ENCODE results near the gene RFX2.

The RFX2 gene

DNA sequence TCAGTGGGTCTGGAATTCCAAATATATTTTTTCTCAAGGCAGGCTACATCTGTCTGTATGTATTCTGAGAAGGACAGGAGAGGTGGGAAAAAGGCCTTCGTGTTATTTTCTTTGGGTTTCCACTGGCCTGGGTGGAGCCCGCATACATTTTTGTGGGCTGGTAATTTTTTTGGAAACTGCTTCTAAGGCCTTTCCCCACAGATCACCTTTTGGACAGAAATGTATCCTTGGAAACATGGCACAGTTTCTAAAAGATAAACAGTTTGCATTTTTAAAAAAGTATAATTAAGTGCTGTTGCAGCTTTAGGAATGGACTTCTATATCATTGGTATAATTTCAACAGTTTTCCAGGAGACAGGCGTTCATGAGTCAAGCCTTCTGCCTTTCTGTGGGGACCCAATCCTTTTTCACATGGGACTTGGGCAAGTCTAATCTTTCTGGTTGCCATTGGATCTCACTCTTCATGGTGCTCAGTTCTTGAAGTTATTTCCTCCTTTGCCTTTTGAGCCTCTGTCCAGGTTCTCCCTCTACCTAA is 8.9 kb downstream of the RFX2 start:
- WGBS, 2 donors (ENCODE audit: extremely low coverage in 2 of 2, insufficient read length in 2 of 2, insufficient replicate concordance in 1 of 2) = no CpG with 5 or more reads among the region's 3 CpGs
- H2BK12ac ChIP-seq (ENCODE audit: low read length) = no peak overlapping the region

DNA sequence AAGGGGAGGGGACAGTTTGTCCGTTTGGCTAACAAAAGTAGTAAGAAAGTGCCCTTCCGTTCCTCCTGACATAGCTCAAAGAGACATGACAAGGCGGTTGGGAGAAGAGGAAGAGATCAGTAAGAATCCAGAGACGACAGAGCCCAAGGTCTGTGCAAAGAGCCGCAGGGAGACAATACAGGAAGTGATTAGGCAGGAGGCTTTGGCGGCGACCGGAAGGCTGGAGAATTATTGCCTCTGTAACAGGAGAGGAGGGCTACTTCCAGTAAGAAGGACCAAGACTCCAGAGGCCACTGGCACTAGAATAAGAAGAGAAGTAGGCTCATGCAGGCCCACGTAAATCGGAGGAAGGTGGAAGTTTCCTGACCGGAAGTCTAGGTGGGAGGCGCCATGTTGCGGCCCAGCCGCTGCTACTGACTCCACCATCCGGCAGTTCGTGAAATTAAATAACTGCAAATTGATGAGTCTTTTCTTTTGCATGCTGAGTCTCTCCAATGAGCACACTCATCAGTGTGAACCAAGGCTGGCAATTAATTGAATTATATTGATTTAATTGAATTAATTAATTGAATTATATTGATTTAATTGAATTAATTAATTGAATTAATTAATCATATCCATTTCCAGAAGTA is 9.9 kb downstream of the RFX2 start:
- Histone ChIP-seq H3K23ac (ENCODE audit: low read depth, low read length, poor library complexity) (no peak overlapping the region), H3K9me3 (replicated peaks in 1 of 2; ENCODE audit: control insufficient read depth in 2 of 2, insufficient read depth in 1 of 2, low read depth in 1 of 2, low read length in 2 of 2) (peaks cover 0 to 7% of the 10 kb centered on the region in 2 donors), H3K9ac (ENCODE audit: low read depth, low read length, poor library complexity) (no peak overlapping the region), H3K79me1 (ENCODE audit: low read depth, low read length) (no peaks in the 10 kb centered on the region), H2AFZ (ENCODE audit: low read length) (no peak overlapping the region), H3K4me2 (ENCODE audit: insufficient read depth, low read length, poor library complexity, severe bottlenecking) (no peak overlapping the region), H4K91ac (ENCODE audit: low read depth, low read length, poor library complexity) (no peak overlapping the region), H2AK5ac (ENCODE audit: low read depth, low read length) (no peak overlapping the region), H3K36me3 (replicated peaks in 1 of 2; ENCODE audit: control insufficient read depth in 2 of 2, insufficient read depth in 2 of 2, low read length in 2 of 2) (no peaks in the 10 kb centered on the region), H2BK12ac (ENCODE audit: low read length) (no peak overlapping the region), H3K18ac (ENCODE audit: low read length) (no peak overlapping the region), H3K4me3 (ENCODE audit: low read length in 2 of 2) (no peak overlapping the region), H2BK15ac (ENCODE audit: low read length) (no peak overlapping the region), H3K27ac (replicated peaks; ENCODE audit: low read length) (no peak overlapping the region), H3K4me1 (ENCODE audit: control insufficient read depth in 2 of 2, insufficient read depth in 1 of 2, low read depth in 1 of 2, low read length in 2 of 2) (peaks cover 10 to 24% of the 10 kb centered on the region in 2 donors), H3K27me3 (ENCODE audit: control insufficient read depth in 3 of 3, insufficient read depth in 3 of 3, low read depth in 1 of 3, low read length in 3 of 3) (peaks cover 0 to 2% (median 0%) of the 10 kb centered on the region in 3 experiments), H2BK5ac (ENCODE audit: low read length) (no peak overlapping the region), H4K8ac (ENCODE audit: low read depth, low read length) (no peak overlapping the region), H3K14ac (ENCODE audit: low read length) (no peak overlapping the region), H3K4ac (ENCODE audit: low read length) (no peak overlapping the region), H2BK120ac (ENCODE audit: low read depth, low read length) (no peak overlapping the region)
- DNase-seq (ENCODE audit: low spot score) = no peak
- WGBS, 2 donors (ENCODE audit: extremely low coverage in 2 of 2, insufficient read length in 2 of 2, insufficient replicate concordance in 1 of 2) = no CpG with 5 or more reads among the region's 16 CpGs

More for the DNA sequence above, 8.9 kb downstream of the RFX2 start:
- Histone ChIP-seq H2AFZ (ENCODE audit: low read length) (no peak overlapping the region), H2BK15ac (ENCODE audit: low read length) (no peak overlapping the region), H2AK5ac (ENCODE audit: low read depth, low read length) (no peak overlapping the region), H4K91ac (ENCODE audit: low read depth, low read length, poor library complexity) (no peak overlapping the region), H4K8ac (ENCODE audit: low read depth, low read length) (no peak overlapping the region), H3K9me3 (replicated peaks in 1 of 2; ENCODE audit: control insufficient read depth in 2 of 2, insufficient read depth in 1 of 2, low read depth in 1 of 2, low read length in 2 of 2) (peaks cover 0 to 7% of the 10 kb centered on the region in 2 donors), H3K23ac (ENCODE audit: low read depth, low read length, poor library complexity) (no peak overlapping the region), H2BK5ac (ENCODE audit: low read length) (no peak overlapping the region), H3K36me3 (replicated peaks in 1 of 2; ENCODE audit: control insufficient read depth in 2 of 2, insufficient read depth in 2 of 2, low read length in 2 of 2) (no peaks in the 10 kb centered on the region), H3K27me3 (ENCODE audit: control insufficient read depth in 3 of 3, insufficient read depth in 3 of 3, low read depth in 1 of 3, low read length in 3 of 3) (peaks cover 0 to 2% (median 0%) of the 10 kb centered on the region in 3 experiments), H3K79me1 (ENCODE audit: low read depth, low read length) (no peaks in the 10 kb centered on the region), H3K4me3 (ENCODE audit: low read length in 2 of 2) (no peak overlapping the region), H3K14ac (ENCODE audit: low read length) (no peak overlapping the region), H3K4me1 (ENCODE audit: control insufficient read depth in 2 of 2, insufficient read depth in 1 of 2, low read depth in 1 of 2, low read length in 2 of 2) (peaks cover 10 to 19% of the 10 kb centered on the region in 2 donors), H3K27ac (replicated peaks; ENCODE audit: low read length) (no peak overlapping the region), H3K9ac (ENCODE audit: low read depth, low read length, poor library complexity) (no peak overlapping the region), H3K4me2 (ENCODE audit: insufficient read depth, low read length, poor library complexity, severe bottlenecking) (no peak overlapping the region), H3K4ac (ENCODE audit: low read length) (no peak overlapping the region), H3K18ac (ENCODE audit: low read length) (no peak overlapping the region), H2BK120ac (ENCODE audit: low read depth, low read length) (no peak overlapping the region)
- DNase-seq (ENCODE audit: low spot score) = no peak

DNA sequence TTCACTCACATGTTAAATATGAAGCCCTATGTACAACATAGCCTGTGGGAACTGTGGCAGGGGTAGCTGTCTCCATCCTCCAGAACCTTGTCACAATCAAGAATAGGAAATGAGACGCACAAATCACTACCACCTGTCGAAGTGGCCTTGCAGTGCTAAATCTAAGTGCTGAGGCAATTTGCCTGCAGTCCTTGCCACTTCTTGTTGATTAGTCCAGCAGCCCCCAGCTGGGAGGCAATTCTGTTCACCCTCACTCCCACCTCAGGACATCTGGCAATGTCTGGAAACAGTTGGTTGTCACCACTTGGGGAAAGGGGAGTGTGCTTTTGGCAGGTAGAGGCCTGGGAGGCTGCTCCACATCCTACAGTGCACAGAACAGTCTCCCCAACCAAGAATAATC is 10.7 kb downstream of the RFX2 start:
- Histone ChIP-seq H4K91ac (ENCODE audit: low read depth, low read length, poor library complexity) (no peak overlapping the region), H3K4me3 (ENCODE audit: low read length in 2 of 2) (no peak overlapping the region), H3K27ac (replicated peaks; ENCODE audit: low read length) (no peak overlapping the region), H3K23ac (ENCODE audit: low read depth, low read length, poor library complexity) (no peak overlapping the region), H3K27me3 (ENCODE audit: control insufficient read depth in 3 of 3, insufficient read depth in 3 of 3, low read depth in 1 of 3, low read length in 3 of 3) (peaks cover 0 to 2% (median 0%) of the 10 kb centered on the region in 3 experiments), H3K18ac (ENCODE audit: low read length) (no peak overlapping the region), H3K79me1 (ENCODE audit: low read depth, low read length) (no peaks in the 10 kb centered on the region), H2AFZ (ENCODE audit: low read length) (no peak overlapping the region), H3K9me3 (replicated peaks in 1 of 2; ENCODE audit: control insufficient read depth in 2 of 2, insufficient read depth in 1 of 2, low read depth in 1 of 2, low read length in 2 of 2) (peaks cover 0 to 7% of the 10 kb centered on the region in 2 donors), H2BK12ac (ENCODE audit: low read length) (no peak overlapping the region), H2AK5ac (ENCODE audit: low read depth, low read length) (no peak overlapping the region), H3K4me2 (ENCODE audit: insufficient read depth, low read length, poor library complexity, severe bottlenecking) (no peak overlapping the region), H3K4ac (ENCODE audit: low read length) (no peak overlapping the region), H4K8ac (ENCODE audit: low read depth, low read length) (no peak overlapping the region), H2BK5ac (ENCODE audit: low read length) (no peak overlapping the region), H3K9ac (ENCODE audit: low read depth, low read length, poor library complexity) (no peak overlapping the region), H3K4me1 (ENCODE audit: control insufficient read depth in 2 of 2, insufficient read depth in 1 of 2, low read depth in 1 of 2, low read length in 2 of 2) (peaks cover 10 to 24% of the 10 kb centered on the region in 2 donors), H2BK120ac (ENCODE audit: low read depth, low read length) (no peak overlapping the region), H3K36me3 (replicated peaks in 1 of 2; ENCODE audit: control insufficient read depth in 2 of 2, insufficient read depth in 2 of 2, low read length in 2 of 2) (no peaks in the 10 kb centered on the region), H3K14ac (ENCODE audit: low read length) (no peak overlapping the region), H2BK15ac (ENCODE audit: low read length) (no peak overlapping the region)
- no peak for DNase-seq (ENCODE audit: low spot score)
- WGBS, 2 donors (ENCODE audit: extremely low coverage in 2 of 2, insufficient read length in 2 of 2, insufficient replicate concordance in 1 of 2) = no CpG with 5 or more reads among the region's 2 CpGs

DNA sequence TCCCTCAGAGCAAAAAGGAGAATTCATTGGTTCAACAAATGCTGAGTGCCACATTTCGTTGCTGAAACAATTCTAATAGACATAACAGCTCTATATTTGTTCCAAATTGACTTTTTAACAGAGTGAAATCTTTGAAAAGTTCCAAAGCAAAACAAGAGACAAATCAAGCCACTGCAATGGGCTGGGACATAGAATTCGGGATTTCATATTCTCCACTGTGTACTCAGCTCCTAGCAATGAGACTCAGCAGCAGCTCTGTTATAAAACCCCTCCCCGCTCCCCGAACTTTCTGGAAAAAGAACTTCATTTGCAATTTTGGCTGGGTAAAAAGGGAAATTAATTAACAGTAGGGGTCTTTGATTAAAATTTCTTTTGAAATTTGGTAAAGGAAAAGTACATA is 11.3 kb downstream of the RFX2 start:
- Histone ChIP-seq H3K4me2 (ENCODE audit: insufficient read depth, low read length, poor library complexity, severe bottlenecking) (no peak overlapping the region), H2AFZ (ENCODE audit: low read length) (no peak overlapping the region), H3K27me3 (ENCODE audit: control insufficient read depth in 3 of 3, insufficient read depth in 3 of 3, low read depth in 1 of 3, low read length in 3 of 3) (peaks cover 0 to 2% (median 0%) of the 10 kb centered on the region in 3 experiments), H2AK5ac (ENCODE audit: low read depth, low read length) (no peak overlapping the region), H3K27ac (replicated peaks; ENCODE audit: low read length) (no peak overlapping the region), H3K79me1 (ENCODE audit: low read depth, low read length) (no peaks in the 10 kb centered on the region), H3K4me1 (ENCODE audit: control insufficient read depth in 2 of 2, insufficient read depth in 1 of 2, low read depth in 1 of 2, low read length in 2 of 2) (peaks cover 10 to 24% of the 10 kb centered on the region in 2 donors), H2BK12ac (ENCODE audit: low read length) (no peak overlapping the region), H4K8ac (ENCODE audit: low read depth, low read length) (no peak overlapping the region), H3K9me3 (replicated peaks in 1 of 2; ENCODE audit: control insufficient read depth in 2 of 2, insufficient read depth in 1 of 2, low read depth in 1 of 2, low read length in 2 of 2) (peaks cover 0 to 7% of the 10 kb centered on the region in 2 donors), H3K9ac (ENCODE audit: low read depth, low read length, poor library complexity) (no peak overlapping the region), H3K23ac (ENCODE audit: low read depth, low read length, poor library complexity) (no peak overlapping the region), H3K14ac (ENCODE audit: low read length) (no peak overlapping the region), H3K4ac (ENCODE audit: low read length) (no peak overlapping the region), H2BK15ac (ENCODE audit: low read length) (no peak overlapping the region), H3K36me3 (replicated peaks in 1 of 2; ENCODE audit: control insufficient read depth in 2 of 2, insufficient read depth in 2 of 2, low read length in 2 of 2) (no peaks in the 10 kb centered on the region), H2BK120ac (ENCODE audit: low read depth, low read length) (no peak overlapping the region), H3K4me3 (ENCODE audit: low read length in 2 of 2) (no peak overlapping the region), H4K91ac (ENCODE audit: low read depth, low read length, poor library complexity) (no peak overlapping the region), H3K18ac (ENCODE audit: low read length) (no peak overlapping the region), H2BK5ac (ENCODE audit: low read length) (no peak overlapping the region)
- no peak for DNase-seq (ENCODE audit: low spot score)
- no CpG with 5 or more reads among the region's 4 CpGs for WGBS, 2 donors (ENCODE audit: extremely low coverage in 2 of 2, insufficient read length in 2 of 2, insufficient replicate concordance in 1 of 2)
